HuH-7 (cell line): ENCODE data around the gene SCLY.

ENCODE experiments used
- DNase-seq: peaks from one replicate; pipeline ENCODE4 v3.0.0; 2011; ENCODE audit warnings: low spot score

The SCLY gene

GRCh38 chr2:238127165-238128060 lies 66.6 kb downstream of the SCLY start:
- peak; percentile 66 for DNase-seq

GRCh38 chr2:238128061-238128440 lies 67.2 kb downstream of the SCLY start:
- DNase-seq = no peak

- DNase-seq = no peak
These were observed 67.8 kb downstream of the SCLY start for GRCh38 chr2:238128534-238129001.

- no peak for DNase-seq
These were observed 68.6 kb downstream of the SCLY start for GRCh38 chr2:238129166-238130010.

- DNase-seq = no peak
These were observed 69.4 kb downstream of the SCLY start for GRCh38 chr2:238130111-238130695.

GRCh38 chr2:238130696-238131628 lies 70.2 kb downstream of the SCLY start:
- no peak for DNase-seq

- no peak for DNase-seq
These were observed 71.1 kb downstream of the SCLY start for GRCh38 chr2:238131761-238132462.

GRCh38 chr2:238132463-238133450 lies 72.0 kb downstream of the SCLY start:
- no peak for DNase-seq

- peak; percentile 64 for DNase-seq
These were observed 72.9 kb downstream of the SCLY start for GRCh38 chr2:238133499-238134392.

GRCh38 chr2:238134393-238134785 lies 73.6 kb downstream of the SCLY start:
- DNase-seq = no peak

- no peak for DNase-seq
These were observed 74.9 kb downstream of the SCLY start for GRCh38 chr2:238135601-238136150.

- peak; percentile 79 for DNase-seq
These were observed 76.2 kb downstream of the SCLY start for GRCh38 chr2:238136820-238137537.

- DNase-seq = no peak
These were observed 77.1 kb downstream of the SCLY start for GRCh38 chr2:238137885-238138284.

GRCh38 chr2:238138331-238139195 lies 77.8 kb downstream of the SCLY start, which contains the start of gene KLHL30:
KLHL30 (plus strand) TSS chr2:238138668; CDS start chr2:238140755, 2,087 bp downstream.
- DNase-seq = no peak

- DNase-seq = no peak
These were observed 78.6 kb downstream of the SCLY start for GRCh38 chr2:238139196-238140039.
